ENCODE results near the gene KCNQ1. TPM values are rescaled to one million over a fixed set of nuclear protein-coding genes. Genes with fewer than 3 reads are reported as not detected.

KCNQ1 gene
- total and polyA plus RNA-seq, 2 experiments from 2014 or later = 0.45 to 0.87 TPM

DNA sequence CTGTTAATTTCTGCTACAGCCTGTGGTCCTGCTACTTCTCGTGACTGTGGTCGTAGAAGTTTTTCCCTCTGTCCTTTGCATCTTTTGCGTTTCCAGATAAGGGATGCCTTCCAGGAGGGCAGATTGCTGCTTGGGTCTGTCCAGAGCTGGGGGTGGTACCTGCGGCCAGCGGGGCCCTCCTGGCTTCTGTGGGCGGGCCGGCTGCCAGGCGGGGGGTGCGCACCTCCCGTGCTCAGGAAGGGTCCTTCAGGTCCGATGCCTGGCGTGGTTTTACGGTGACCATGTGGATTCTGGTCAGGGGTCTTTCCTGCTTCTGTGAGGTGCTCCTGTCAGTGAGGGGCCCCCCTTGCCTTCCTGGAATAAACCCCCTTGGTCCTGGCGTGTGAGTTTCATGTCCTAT is 84.8 kb downstream of the KCNQ1 start:
- DNase-seq (ENCODE audit: low spot score) = no peak
- TF ChIP-seq, protein P1, sequence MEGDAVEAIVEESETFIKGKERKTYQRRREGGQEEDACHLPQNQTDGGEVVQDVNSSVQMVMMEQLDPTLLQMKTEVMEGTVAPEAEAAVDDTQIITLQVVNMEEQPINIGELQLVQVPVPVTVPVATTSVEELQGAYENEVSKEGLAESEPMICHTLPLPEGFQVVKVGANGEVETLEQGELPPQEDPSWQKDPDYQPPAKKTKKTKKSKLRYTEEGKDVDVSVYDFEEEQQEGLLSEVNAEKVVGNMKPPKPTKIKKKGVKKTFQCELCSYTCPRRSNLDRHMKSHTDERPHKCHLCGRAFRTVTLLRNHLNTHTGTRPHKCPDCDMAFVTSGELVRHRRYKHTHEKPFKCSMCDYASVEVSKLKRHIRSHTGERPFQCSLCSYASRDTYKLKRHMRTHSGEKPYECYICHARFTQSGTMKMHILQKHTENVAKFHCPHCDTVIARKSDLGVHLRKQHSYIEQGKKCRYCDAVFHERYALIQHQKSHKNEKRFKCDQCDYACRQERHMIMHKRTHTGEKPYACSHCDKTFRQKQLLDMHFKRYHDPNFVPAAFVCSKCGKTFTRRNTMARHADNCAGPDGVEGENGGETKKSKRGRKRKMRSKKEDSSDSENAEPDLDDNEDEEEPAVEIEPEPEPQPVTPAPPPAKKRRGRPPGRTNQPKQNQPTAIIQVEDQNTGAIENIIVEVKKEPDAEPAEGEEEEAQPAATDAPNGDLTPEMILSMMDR (conservative IDR thresholded peaks at IDR 0.05; ENCODE audit: low read depth in 2 of 2) = no peak
- no peak for TF ChIP-seq ZNF114 (CRISPR knock-in tag; IDR thresholded peaks at IDR 0.05)
- H3K27ac Mint-ChIP-seq = no peak overlapping the region
- Histone ChIP-seq H3K27me3 (ENCODE audit: insufficient read depth) (no peaks in the 10 kb centered on the region), H3K9me2 (ENCODE audit: insufficient read depth) (no peaks in the 10 kb centered on the region), H3K4me2 (no peak overlapping the region), H3K36me3 (ENCODE audit: insufficient read depth) (no peaks in the 10 kb centered on the region), H4K20me1 (replicated peaks; ENCODE audit: insufficient read depth) (no peaks in the 10 kb centered on the region), H3K4me1 (ENCODE audit: insufficient read depth) (peaks cover 8% of the 10 kb centered on the region; the same call in 1 of the 2 replicates), H2AFZ (no peak overlapping the region), H3K27ac (ENCODE audit: low read depth) (no peak overlapping the region), H3F3A (replicated peaks; ENCODE audit: low read depth) (peaks cover 6% of the 10 kb centered on the region; the same call in 1 of the 2 replicates), H3K4me3 (no peak overlapping the region), H3K79me2 (replicated peaks; ENCODE audit: insufficient read depth) (no peaks in the 10 kb centered on the region)
- peaks cover 33% of the 10 kb centered on the region for H3K27me3 Mint-ChIP-seq (ENCODE audit: insufficient read depth, low read depth, poor library complexity)
- no peaks in the 10 kb centered on the region; the same call in 2 of the 3 replicates for H3K9me3 Mint-ChIP-seq
- H3K36me3 Mint-ChIP-seq (ENCODE audit: low read depth) = no peaks in the 10 kb centered on the region
- no peak for ATAC-seq
- peaks cover 9% of the 10 kb centered on the region for H3K4me1 Mint-ChIP-seq
- H3K4me3 Mint-ChIP-seq = no peak overlapping the region

DNA sequence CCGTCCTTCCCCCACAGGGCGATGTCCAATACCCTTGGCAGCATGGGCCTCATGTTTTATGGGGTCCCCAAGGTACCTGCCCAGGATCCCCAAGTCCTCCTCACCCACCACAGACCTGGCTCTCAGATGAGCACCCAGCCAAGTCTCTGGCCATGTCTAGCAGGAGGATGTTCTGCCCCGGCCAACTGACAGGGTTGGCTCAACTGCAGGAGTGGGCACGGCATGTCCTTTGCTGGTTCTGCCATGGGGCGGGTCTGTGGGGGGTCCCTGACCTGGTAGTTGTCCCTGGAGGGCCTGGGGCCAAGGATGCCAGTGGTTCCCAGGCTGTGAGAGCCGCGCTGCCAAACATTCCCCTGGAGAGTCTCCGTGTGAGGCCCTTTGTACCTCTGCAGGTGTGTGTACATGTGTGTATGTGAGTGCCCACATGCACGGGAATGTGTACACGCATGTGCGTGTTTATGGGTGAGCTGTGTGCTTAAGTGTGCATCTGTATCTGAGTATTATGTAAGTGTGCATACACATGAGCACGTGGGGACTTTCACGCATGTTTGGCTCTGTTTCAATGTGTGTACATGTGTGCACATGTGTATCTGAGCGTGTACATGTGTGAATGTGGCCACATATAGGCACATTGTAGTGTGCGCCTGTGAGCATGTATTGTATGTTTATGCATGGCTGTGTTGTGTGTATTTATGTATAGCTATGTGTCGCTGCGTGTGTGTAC is 85.5 kb downstream of the KCNQ1 start:
- Histone ChIP-seq H2AFZ (no peak overlapping the region), H3K9me2 (ENCODE audit: insufficient read depth) (no peaks in the 10 kb centered on the region), H3K4me3 (no peak overlapping the region), H4K20me1 (replicated peaks; ENCODE audit: insufficient read depth) (no peaks in the 10 kb centered on the region), H3K4me2 (no peak overlapping the region), H3K79me2 (replicated peaks; ENCODE audit: insufficient read depth) (no peaks in the 10 kb centered on the region), H3K4me1 (ENCODE audit: insufficient read depth) (peaks cover 8% of the 10 kb centered on the region; the same call in 1 of the 2 replicates), H3F3A (replicated peaks; ENCODE audit: low read depth) (peaks cover 6% of the 10 kb centered on the region; the same call in 1 of the 2 replicates), H3K36me3 (ENCODE audit: insufficient read depth) (no peaks in the 10 kb centered on the region), H3K27ac (ENCODE audit: low read depth) (no peak overlapping the region), H3K27me3 (ENCODE audit: insufficient read depth) (no peaks in the 10 kb centered on the region)
- ATAC-seq = no peak
- Mint-ChIP-seq H3K9me3 (no peaks in the 10 kb centered on the region; the same call in 2 of the 3 replicates), H3K27me3 (ENCODE audit: insufficient read depth, low read depth, poor library complexity) (peaks cover 33% of the 10 kb centered on the region), H3K4me1 (peaks cover 9% of the 10 kb centered on the region), H3K27ac (no peak overlapping the region), H3K4me3 (no peak overlapping the region), H3K36me3 (ENCODE audit: low read depth) (no peaks in the 10 kb centered on the region)
- no peak for DNase-seq (ENCODE audit: low spot score)
- TF ChIP-seq ZNF331 (CRISPR knock-in tag; IDR thresholded peaks at IDR 0.05; ENCODE audit: low read depth) (no peak), JUNB (IDR thresholded peaks at IDR 0.05; ENCODE audit: unreplicated experiment) (no peak), EZH2phosphoT487 (IDR thresholded peaks at IDR 0.05; ENCODE audit: unreplicated experiment) (no peak), EZH2 (IDR thresholded peaks at IDR 0.05; ENCODE audit: low read depth, unreplicated experiment) (no peak), ZNF114 (CRISPR knock-in tag; IDR thresholded peaks at IDR 0.05) (no peak), POLR2AphosphoS5 (IDR thresholded peaks at IDR 0.05; ENCODE audit: low read depth) (no peak)
- TF ChIP-seq, protein P1 (conservative IDR thresholded peaks at IDR 0.05; ENCODE audit: low read depth in 2 of 2) = no peak
- TF ChIP-seq, protein P2, sequence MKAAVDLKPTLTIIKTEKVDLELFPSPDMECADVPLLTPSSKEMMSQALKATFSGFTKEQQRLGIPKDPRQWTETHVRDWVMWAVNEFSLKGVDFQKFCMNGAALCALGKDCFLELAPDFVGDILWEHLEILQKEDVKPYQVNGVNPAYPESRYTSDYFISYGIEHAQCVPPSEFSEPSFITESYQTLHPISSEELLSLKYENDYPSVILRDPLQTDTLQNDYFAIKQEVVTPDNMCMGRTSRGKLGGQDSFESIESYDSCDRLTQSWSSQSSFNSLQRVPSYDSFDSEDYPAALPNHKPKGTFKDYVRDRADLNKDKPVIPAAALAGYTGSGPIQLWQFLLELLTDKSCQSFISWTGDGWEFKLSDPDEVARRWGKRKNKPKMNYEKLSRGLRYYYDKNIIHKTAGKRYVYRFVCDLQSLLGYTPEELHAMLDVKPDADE (IDR thresholded peaks at IDR 0.05) = no peak
- TF ChIP-seq, protein P3, sequence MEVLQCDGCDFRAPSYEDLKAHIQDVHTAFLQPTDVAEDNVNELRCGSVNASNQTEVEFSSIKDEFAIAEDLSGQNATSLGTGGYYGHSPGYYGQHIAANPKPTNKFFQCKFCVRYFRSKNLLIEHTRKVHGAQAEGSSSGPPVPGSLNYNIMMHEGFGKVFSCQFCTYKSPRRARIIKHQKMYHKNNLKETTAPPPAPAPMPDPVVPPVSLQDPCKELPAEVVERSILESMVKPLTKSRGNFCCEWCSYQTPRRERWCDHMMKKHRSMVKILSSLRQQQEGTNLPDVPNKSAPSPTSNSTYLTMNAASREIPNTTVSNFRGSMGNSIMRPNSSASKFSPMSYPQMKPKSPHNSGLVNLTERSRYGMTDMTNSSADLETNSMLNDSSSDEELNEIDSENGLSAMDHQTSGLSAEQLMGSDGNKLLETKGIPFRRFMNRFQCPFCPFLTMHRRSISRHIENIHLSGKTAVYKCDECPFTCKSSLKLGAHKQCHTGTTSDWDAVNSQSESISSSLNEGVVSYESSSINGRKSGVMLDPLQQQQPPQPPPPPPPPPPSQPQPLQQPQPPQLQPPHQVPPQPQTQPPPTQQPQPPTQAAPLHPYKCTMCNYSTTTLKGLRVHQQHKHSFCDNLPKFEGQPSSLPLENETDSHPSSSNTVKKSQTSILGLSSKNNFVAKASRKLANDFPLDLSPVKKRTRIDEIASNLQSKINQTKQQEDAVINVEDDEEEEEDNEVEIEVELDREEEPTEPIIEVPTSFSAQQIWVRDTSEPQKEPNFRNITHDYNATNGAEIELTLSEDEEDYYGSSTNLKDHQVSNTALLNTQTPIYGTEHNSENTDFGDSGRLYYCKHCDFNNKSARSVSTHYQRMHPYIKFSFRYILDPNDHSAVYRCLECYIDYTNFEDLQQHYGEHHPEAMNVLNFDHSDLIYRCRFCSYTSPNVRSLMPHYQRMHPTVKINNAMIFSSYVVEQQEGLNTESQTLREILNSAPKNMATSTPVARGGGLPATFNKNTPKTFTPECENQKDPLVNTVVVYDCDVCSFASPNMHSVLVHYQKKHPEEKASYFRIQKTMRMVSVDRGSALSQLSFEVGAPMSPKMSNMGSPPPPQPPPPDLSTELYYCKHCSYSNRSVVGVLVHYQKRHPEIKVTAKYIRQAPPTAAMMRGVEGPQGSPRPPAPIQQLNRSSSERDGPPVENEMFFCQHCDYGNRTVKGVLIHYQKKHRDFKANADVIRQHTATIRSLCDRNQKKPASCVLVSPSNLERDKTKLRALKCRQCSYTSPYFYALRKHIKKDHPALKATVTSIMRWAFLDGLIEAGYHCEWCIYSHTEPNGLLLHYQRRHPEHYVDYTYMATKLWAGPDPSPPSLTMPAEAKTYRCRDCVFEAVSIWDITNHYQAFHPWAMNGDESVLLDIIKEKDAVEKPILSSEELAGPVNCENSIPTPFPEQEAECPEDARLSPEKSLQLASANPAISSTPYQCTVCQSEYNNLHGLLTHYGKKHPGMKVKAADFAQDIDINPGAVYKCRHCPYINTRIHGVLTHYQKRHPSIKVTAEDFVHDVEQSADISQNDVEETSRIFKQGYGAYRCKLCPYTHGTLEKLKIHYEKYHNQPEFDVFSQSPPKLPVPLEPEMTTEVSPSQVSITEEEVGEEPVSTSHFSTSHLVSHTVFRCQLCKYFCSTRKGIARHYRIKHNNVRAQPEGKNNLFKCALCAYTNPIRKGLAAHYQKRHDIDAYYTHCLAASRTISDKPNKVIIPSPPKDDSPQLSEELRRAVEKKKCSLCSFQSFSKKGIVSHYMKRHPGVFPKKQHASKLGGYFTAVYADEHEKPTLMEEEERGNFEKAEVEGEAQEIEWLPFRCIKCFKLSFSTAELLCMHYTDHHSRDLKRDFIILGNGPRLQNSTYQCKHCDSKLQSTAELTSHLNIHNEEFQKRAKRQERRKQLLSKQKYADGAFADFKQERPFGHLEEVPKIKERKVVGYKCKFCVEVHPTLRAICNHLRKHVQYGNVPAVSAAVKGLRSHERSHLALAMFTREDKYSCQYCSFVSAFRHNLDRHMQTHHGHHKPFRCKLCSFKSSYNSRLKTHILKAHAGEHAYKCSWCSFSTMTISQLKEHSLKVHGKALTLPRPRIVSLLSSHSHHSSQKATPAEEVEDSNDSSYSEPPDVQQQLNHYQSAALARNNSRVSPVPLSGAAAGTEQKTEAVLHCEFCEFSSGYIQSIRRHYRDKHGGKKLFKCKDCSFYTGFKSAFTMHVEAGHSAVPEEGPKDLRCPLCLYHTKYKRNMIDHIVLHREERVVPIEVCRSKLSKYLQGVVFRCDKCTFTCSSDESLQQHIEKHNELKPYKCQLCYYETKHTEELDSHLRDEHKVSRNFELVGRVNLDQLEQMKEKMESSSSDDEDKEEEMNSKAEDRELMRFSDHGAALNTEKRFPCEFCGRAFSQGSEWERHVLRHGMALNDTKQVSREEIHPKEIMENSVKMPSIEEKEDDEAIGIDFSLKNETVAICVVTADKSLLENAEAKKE (CRISPR knock-in tag; IDR thresholded peaks at IDR 0.05) = no peak

Data from GM23338 (cell line).